Renal cortical epithelial cell (primary cell): ENCODE results near the gene MALSU1. TPM values are rescaled to one million over a fixed set of nuclear protein-coding genes. Genes with fewer than 3 reads are reported as not detected.
A peak's percentile ranks its signal among the peaks of the same experiment; 100 is the strongest.

Experiments used
- DNase-seq: peaks from one replicate; pipeline ENCODE4 v3.0.0-alpha.2; 2011; ENCODE audit warnings: low read depth
- total RNA-seq: library from RNA; depleted of rRNA; stranded (reverse); fragments of >200 nt; gene quantifications from 2 replicates; pipeline ENCODE4 v1.2.3, GENCODE V29; 2014

Gene MALSU1
- total RNA-seq, 1 donor from 2014 or later: 55.3 TPM

DNA sequence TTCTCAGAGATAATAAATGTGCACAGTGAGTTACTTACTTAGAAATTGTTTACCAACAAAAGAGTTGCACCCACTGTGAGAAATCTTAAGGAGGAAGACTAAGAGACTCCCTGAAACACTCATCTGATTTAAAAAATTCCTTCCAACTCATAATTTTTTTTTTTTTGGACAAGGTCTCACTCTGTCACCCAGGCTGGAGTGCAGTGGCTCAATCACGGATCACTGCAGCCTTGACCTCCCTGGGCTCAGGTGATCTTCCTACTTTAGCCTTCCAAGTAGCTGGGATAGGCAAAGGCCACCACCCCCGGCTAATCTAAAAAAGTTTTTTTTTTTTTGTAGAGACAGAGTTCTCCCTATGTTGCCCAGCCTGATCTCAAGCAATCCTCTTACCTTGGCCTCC lies 36.0 kb downstream of the MALSU1 start:
- no peak for DNase-seq

DNA sequence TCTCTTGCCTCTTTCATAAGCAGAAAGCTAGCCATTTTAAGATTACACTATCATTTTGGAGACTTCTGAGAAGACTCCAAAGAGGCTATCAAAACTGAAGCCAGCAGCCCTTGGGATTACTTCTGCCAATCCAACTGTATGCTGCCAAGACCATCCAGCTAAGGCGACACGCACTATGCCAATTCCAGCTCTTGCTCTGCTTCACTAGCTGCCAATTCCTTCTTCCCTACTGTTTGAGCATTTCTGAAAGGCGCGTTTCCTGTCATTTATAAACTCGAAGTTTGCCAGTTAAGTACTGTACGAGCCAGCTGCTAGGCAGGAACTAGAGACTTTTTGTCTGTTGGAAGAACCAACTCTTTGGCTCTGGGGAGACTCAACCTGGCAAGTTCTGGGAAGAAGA lies 36.5 kb downstream of the MALSU1 start:
- no peak for DNase-seq

DNA sequence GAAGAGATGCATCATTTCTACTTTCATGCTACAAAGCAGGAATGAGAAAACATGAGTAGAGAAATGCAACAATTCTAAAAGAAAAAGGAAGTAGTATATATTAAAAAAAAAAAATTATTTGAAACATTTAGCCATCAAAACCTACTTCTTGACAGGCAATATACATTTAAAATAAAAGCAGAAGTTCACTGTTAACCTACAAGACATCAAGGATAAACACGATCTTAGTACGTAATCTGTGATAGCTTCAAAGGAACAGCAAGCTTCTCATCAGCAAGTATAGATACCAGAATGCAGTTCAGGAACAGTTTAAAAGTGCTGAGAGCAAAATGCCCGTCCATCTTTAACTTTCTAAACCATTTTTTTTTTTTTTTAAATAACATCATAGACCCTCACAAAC lies 36.9 kb downstream of the MALSU1 start:
- no peak for DNase-seq

DNA sequence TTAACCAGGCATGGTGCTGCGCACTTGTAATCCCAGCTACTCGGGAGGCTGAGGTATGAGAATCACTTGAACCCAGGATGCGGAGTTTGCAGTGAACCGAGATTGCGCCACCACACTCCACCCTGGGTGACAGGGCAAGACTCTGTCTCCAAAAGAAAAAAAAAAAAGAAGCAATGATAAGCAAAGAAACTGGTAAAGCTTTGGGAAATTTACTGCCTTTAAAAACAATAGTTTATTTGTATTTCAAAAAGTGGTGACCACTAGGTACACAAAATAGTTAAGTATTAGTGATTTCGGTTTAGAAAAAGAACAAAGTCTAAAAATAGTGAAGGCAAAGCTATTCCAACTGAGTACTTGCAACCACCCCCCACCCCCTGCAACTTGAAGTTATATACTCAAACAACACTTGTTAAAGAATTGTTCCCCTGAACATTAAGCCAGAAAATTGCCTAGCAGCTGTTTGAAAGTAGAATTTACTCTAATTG lies 37.7 kb downstream of the MALSU1 start:
- no peak for DNase-seq

DNA sequence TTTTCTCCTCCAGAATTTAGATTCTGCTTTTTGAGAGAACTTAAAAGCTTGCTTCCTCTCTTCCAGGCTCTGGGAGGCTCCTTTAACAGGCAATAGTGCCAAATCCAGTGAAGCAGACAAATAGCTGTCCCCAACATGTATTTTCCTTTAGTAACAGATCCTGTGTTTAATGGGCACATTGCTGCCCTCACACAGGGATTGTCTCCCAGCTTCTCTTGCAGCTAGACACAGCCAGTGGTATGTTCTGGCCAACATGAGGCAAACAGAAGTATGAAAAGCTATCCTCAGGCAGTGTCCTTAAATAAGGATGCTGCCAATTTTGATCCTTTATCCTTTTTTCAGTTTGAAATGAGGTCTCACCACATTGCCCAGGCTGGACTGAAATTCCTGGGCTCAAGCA lies 38.2 kb downstream of the MALSU1 start:
- no peak for DNase-seq

DNA sequence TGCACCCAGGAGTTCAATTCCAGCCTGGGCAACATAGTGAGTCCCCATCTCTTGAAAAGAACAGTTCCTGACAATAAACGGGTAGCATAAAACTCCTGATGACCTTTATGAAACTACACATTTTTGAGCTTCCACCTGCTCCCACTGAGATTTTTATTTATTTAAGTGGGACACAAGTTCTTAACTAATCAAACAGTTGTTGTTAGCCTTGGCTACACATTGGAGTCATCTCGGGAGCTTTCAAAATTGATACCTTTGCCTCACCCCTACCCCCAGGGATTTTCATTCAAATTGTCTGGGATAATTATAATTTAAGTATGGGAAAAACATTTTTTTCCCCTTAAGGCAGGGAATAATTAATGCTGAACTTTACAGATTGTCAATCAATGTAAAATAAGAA lies 39.3 kb downstream of the MALSU1 start:
- no peak for DNase-seq

DNA sequence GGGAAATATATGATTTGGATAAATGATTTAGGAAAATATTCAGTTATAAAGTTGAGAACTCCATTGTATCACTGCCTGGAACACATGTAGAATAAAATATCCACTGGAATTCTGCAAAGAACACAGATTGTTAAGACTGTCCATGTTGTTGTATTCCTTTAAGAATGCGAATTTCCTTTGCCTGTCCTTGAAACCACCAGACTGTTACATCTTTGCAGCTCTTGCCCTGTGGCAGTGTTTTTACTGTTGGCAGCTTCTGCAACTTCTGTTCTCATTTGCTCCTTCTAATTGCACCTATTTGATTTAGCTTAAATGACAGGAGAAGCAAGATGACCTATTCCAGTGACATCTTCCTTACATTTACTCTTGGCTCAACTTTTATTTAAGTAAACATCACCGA lies 39.7 kb downstream of the MALSU1 start:
- DNase-seq: no peak

DNA sequence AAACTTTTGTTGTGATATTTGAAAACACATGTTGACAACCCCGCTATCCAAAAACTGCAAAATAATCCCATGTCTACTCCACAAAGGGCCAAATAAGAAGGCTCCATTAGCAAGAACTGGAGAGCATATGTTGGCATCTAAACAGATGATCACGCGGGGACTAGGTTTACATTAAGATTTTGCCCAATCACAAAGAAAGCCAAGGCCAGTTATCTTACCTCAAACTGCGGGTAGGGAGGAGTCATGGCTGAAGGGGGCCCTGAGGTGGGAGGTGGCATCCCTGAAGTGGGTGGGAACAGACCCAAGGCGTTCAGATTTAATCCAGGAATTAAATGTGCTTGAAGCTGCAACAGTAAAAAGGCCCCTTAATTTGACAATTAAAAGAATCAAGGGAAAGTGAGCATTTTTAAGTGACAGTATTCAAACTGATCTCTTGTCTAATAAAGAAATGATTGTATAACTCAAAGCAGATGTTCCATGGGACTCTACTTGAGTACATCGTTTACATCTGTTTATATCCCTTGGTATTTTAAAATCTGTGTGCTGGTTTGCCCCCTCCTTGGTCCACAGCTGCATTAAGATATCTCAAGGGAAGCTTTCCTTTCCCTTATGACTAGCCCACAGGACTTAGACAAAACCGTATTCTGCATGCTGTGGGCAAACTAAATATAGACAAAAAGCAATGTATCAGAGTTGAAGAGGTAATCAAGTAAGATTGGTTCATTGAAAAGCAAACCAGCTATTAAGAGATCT lies 42.9 kb downstream of the MALSU1 start:
- no peak for DNase-seq

DNA sequence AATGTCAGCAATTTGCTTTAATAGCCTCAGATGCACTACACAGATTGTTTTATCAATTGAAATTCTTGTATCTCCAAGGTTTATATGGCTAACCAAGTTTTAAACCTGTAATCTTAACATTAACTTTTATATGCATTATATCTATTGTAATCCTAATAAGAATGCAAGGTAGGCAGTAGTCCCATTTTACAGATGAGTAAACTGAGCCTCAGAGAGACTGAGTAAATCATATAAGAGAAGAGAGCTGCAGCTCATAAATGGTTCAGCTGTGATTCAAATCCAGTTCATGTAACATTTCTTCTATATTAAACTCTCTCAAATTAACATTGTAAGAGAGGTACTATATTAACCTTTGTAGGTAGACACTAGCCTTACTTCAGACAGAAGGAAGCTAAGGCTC lies 44.0 kb downstream of the MALSU1 start:
- DNase-seq: no peak

DNA sequence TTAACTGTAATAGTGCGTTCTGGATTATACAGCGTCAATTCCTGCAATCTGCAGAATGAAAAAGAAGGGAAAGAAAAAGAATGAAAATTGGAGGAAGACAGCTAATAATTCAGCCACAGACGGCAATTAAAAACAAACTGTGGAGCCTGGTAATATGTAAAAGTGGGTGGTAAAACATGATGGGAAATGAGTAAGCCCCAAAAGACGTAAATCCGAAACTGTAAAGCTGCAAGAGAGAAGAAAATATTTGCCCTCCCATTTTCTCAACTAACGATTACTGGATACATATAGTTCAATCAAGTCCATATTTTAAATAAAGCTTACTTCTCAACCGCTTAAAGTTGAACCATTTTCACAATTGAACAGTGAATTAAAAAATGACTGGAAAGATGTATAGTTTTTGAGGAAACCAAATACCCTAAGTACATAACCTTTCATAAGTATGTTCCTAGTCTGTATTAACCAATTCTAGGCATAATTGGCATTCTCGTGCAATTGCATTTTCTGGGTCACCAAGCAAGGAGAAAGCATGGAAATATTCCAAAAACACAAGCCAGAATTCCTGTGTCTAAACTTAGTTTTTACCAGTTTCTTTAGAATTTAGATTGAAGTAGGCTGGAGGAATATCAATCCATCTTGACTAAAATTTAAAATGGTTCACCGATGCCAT lies 44.8 kb downstream of the MALSU1 start:
- DNase-seq: peak; percentile 56

DNA sequence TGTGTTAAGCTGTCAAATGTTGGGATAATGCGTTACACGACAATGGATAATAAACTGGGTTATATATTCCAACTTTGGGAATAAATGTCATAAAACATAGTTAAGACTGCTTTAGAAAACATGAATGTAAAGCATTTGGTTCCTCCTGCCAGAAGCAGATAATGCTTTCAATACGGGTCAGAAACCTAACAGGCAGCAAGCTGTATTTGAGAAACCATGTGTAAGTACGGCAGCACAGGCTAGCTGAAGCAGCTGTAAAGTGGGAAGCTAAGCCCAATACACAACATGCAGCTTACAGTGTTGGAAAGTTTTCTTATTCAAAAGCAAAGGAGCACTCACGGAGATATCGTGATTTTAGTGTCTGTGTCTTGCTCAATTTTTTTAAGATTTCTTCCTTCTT lies 46.5 kb downstream of the MALSU1 start:
- DNase-seq: no peak

DNA sequence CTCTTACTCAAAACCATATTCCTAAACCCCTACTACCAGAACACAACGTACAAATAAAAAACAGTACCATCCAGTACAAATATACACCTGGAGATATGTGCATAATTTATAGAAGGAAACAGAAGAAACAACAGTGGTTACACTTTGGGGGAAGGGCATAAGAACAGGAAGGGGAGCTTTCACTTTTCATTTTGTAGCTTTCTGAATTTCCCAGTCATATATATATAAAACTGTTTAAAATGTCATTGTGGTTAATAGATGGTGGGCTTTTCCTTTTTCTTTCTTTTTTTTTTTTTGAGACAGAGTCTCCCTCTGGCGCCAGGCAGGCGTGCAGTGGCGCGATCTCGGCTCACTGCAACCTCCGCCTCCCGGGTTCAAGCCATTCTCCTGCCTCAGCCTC lies 47.2 kb downstream of the MALSU1 start:
- DNase-seq: no peak

DNA sequence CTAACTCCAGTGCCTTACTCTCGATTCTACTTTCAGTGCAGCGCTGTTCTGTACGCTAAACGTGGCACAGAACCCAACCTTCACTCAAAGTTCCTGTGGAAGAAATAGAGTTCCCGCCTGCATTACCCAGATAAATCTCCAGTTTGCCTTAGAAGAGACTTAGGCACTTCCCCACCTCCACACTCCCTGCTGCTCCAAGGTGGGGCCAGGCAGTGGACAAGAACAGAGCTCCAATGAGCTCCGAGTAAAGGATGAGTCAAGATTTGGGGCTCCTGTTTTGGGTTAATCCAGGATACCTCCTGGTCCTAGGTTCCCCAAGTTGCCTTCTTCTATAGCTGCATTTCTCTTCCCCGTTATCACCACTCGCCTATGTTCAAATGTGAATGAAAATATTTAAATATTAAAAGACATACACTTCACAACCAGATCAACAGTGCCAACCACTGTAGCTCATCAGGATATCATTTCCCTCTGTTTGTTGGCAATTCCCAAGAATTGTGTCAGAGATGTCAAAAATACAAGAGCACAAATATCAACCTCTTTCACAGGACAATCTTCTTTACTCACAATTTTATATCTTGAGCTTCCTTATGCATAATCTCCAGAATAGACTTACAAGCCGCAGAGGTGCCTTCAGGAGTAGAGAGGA lies 48.0 kb downstream of the MALSU1 start:
- DNase-seq: no peak

DNA sequence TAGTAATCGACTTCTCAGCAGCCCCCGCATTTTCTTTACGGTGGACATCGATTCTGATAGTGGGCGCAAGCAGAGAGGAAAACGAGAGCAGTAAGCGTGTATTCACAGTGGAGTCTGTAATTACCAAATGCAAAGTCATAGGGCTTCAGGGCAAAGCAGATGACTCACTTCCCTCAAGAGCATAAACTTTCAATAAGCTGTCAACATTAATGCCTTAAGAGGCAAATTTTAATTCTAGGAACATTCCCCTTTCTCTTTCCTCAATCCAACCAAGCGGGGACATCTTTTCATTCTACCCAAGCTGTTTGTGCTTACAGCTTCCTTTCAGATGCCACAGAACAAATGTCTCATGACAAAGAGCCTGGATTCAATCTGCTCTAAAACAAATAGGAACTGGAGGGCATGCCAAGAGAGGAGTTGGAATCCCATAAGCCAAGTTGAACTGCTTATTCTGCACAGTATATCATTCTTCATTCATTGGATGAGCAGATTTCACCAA lies 48.6 kb downstream of the MALSU1 start:
- DNase-seq: peak; percentile 91

DNA sequence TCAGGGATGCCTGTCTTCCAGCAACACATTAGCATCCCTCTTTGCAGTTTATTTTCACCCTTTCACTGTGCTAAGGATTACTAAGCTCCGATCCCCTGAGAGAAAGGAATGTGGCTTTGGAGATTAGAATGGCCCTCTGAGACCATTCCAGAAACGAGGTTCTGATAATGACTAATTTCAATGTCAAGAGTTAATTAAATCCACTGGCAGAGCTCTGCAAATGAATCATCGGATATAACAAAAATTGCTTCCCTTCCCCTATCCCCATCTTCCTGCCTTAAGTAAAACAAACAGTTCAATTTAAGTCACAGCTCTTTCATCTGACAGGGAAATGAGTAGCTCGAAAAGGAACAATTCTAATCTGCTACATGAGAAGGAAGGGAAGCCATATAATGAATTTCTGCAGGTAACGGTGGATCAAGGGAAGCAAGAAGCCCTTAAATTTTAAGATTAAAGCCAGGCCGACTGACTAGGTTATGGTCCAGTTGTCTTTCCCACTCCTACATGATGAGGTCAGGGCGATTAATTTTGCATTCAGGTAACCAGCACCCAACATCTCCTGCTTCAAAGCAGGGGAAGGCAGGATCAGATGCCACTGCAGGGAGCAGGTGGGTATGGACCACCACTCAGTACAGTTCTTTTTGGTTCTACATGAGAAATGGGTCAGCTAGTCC lies 50.5 kb downstream of the MALSU1 start:
- DNase-seq: peak; percentile 78

DNA sequence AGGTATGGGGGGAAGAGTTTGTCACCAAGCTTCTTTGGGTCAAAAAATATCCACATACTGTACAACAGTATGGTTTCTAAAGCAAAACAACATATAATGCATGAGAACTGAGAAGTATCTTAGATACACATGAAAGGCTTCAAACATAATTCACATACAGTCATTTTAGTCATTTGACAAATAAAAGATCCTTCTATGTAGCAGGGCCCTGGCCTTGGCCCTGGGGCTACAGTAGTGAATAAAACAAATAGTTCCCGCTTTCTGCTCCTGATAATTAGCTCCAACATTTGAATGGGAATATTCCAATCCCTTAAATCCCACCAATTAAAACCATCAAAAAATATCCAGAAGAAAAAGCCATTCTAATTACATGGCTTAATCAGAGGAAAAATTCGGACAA lies 51.3 kb downstream of the MALSU1 start:
- DNase-seq: no peak

DNA sequence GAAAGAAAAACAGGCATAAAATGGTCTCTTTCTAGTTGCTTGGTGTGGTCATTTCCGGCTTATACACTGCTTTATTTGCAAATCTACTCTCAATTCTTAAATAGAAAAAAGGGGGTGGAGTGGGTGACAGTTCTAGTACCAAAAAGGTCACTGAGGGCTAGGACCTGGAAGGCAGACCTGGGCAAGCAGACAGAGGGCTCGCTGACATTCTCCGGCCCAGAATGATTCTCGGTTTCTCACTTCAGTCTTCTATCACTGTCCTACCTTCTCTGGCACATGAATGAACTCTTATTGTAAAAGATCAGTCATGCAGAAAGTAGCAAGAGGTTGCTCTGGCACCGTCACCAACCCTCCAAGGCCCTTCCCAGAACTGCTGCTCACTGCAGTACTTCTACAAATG lies 54.0 kb downstream of the MALSU1 start:
- peak; percentile 78 for DNase-seq

DNA sequence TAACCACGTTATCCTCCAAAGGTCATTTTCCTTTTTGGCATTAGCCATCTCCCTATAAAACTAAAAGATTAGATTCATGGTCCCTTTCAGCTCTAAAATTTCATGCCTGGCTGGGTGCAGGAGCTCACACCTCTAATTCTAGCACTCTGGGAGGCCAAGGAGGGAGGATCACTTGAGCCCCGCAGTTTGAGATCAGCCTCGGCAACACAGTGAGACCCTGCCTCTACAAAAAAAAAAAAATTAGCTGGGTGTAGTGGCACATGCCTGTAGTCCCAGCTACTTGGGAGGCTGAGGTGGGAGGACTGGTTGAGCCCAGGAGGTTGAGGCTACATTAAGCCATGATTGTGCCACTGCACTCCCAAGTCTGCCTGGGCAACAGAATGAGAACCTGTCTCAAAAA lies 57.0 kb downstream of the MALSU1 start:
- DNase-seq: no peak

DNA sequence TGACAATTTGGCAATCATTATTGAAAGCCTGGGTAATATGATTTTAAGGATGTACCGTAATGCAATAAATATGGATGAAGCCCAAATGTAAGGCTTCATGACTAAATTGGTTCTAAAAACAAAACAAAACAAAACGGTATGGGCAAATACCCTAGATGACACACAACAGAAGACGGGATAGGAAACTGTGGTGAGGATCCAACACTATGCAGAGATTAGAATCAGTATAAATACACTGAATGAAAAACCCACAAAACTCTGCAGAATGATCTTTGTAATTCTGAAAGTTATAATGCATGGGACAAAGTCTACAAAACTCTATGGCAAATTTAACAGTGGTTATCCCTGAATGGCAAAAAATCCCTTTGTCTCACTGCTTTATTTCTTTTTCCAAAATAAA lies 57.6 kb downstream of the MALSU1 start:
- no peak for DNase-seq

DNA sequence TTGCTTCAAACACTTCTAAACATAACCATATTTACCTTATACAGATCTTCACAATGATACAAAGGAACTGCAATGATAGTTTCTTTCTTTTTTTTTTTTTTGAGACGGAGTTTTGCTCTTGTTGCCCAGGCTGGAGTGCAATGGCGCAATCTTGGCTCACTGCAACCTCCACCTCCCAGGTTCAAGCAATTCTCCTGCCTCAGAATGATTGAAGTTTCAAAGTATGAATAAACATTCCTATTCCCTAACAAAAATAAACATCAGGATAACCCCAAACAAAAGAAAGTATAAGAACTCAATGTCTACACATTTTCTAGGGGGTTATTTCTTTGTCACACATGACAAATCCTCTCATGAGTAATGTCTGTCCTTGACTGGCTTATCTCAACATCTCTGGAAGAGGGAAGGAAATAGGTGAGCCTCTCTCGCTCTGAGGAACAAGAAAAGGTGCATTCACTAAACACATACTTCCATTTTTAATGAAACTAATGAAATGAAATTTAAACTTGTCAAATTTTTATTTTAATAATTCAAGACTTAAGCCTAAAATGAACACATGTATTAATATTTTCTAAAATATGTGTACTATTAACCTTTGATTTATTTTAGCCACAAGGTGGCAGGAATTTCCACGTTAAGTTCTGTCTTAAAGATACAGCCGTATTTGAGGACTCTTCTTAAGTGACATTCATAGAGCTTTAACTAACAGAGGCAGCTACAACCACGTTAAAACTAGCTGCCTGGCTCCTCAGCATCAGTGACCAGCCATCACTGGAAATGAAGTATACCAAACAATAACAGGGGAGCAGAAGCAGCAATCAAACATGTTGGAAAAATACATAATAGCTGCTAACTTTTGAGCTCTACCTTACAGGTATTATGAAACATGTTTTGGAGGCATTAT lies 58.3 kb downstream of the MALSU1 start:
- DNase-seq: peak; percentile 89

DNA sequence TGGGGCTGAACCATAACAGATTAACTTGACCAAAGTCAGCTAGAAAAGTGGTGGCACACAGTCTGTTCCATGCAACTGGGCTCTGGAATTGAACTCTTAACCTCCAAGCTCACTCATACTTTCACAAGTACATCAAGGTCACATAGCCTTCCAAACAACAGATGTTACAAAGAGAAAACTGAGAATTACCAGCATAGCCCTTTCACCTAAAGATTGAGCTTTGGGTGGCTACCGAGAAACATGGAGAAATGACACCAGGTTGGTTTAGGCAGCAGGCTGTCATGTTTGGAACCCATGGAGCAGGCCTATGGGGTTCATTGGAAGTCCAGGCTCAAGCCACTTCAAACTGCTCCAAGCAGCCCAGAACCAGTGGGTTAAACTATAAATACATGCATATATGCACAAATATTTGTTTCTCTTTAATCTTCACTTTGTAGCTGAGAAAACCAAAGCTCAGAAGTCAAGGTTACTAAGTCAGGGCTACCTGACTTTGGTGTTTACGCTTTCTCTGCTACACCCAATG lies 59.1 kb downstream of the MALSU1 start:
- no peak for DNase-seq
